HG03280 (cell line): ENCODE measurements around the gene STAG3.
"Not testable (repeated sequence)": the region's sequence is repeated elsewhere in the genome, so short reads cannot be mapped to it uniquely, and the experiment has no call there.

Experiments used
- ATAC-seq: cut with Tn5 transposase; IDR thresholded peaks from one replicate; pipeline ENCODE4 v1.9.1; 2021; ENCODE audit warnings: mild to moderate bottlenecking, moderate library complexity; ENCODE audit not compliant: unreplicated experiment

The STAG3 gene

GRCh38 chr7:100177045-100178001 lies at the start of gene STAG3, which contains the start of gene GPC2:
Gene STAG3 (plus strand): TSS chr7:100177918. CDS start chr7:100180557, 2,639 bp downstream.
Gene GPC2 (minus strand): TSS chr7:100177381. CDS start chr7:100177199, 182 bp downstream.
- ATAC-seq, result peak; percentile 87

GRCh38 chr7:100128637-100128963 lies 49.1 kb upstream of the STAG3 start:
- no peak for ATAC-seq

GRCh38 chr7:100130220-100130607 lies 47.5 kb upstream of the STAG3 start:
- not testable (repeated sequence) for ATAC-seq

GRCh38 chr7:100130608-100131453 lies 46.9 kb upstream of the STAG3 start:
- ATAC-seq, result no peak

- no peak for ATAC-seq
These were observed 45.6 kb upstream of the STAG3 start for GRCh38 chr7:100132126-100132525.

GRCh38 chr7:100132697-100133151 lies 45.0 kb upstream of the STAG3 start:
- ATAC-seq, result peak; percentile 46

GRCh38 chr7:100137851-100138760 lies 39.6 kb upstream of the STAG3 start:
- ATAC-seq, result no peak

- ATAC-seq, result no peak
These were observed 36.2 kb upstream of the STAG3 start for GRCh38 chr7:100141555-100141949.

GRCh38 chr7:100142461-100142860 lies 35.3 kb upstream of the STAG3 start:
- no peak for ATAC-seq

- ATAC-seq, result not testable (repeated sequence)
These were observed 31.4 kb upstream of the STAG3 start for GRCh38 chr7:100146350-100146749.

- no peak for ATAC-seq
These were observed 30.4 kb upstream of the STAG3 start for GRCh38 chr7:100147278-100147677.

- no peak for ATAC-seq
These were observed 29.5 kb upstream of the STAG3 start for GRCh38 chr7:100148225-100148558.

GRCh38 chr7:100148559-100149328 lies 29.0 kb upstream of the STAG3 start, which contains the start of gene LAMTOR4:
Gene LAMTOR4 (plus strand): TSS chr7:100148918. CDS start chr7:100148973, 55 bp downstream.
- peak; percentile 99 for ATAC-seq

GRCh38 chr7:100152404-100152803 lies 25.3 kb upstream of the STAG3 start:
- ATAC-seq, result no peak

GRCh38 chr7:100152937-100153666 lies 24.6 kb upstream of the STAG3 start:
- no peak for ATAC-seq

- no peak for ATAC-seq
These were observed 23.8 kb upstream of the STAG3 start for GRCh38 chr7:100153708-100154535.

- ATAC-seq, result no peak
These were observed 22.8 kb upstream of the STAG3 start for GRCh38 chr7:100154651-100155491.
